Effector CD4-positive, alpha-beta T cell (primary cell): ENCODE data around the gene COQ10A.

Source experiments
- DNase-seq: peaks from one replicate; pipeline ENCODE4 v3.0.0-alpha.2; 2020

COQ10A gene

DNA sequence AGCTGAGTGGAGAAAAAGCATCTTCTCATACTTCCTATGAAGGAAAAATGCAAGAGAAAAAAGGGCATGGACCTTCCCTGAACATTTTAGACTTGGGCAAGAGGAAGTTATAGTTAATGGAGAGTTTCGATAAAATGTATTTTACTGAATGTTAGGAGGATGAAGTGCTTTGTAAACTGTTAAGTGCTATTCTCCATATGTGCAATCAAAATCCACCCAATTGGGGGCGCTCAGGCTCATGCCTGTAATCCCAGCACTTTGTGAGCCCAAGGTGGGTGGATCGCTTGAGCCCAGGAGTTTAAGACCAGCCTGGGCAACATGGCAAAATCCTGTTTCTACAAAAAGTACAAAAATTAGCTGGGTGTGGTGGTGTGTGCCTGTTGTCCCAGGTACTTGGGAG lies 50.9 kb downstream of the COQ10A start:
- no peak for DNase-seq
